ENCODE results near the gene CACNA1E.
A peak's percentile ranks its signal among the peaks of the same experiment; 100 is the strongest.

The CACNA1E gene

DNA sequence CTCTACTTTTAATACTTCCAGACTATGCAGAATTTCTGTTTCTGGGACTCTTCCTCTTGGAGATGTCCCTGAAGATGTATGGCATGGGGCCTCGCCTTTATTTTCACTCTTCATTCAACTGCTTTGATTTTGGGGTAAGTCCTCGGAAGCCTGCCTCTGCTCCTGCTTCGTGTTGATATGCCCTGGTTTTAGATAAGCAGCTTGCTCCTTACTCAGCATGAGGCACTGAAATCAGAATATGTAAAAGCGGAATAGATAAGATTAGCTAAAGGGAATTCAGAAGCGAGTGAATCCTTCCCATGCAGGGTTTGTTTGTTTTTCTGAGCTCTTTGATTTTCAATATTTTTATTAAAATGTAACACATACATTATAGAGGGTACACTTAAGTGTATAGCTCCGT, 234.7 kb downstream of the CACNA1E start:
- no peak for DNase-seq

- no peak for DNase-seq
Observed at GRCh38 chr1:181726320-181727012, 243.1 kb downstream of the CACNA1E start.

- DNase-seq: no peak
Observed at GRCh38 chr1:181730606-181731005, 247.3 kb downstream of the CACNA1E start.

- no peak for DNase-seq
Observed at GRCh38 chr1:181732218-181732990, 249.1 kb downstream of the CACNA1E start.

DNA sequence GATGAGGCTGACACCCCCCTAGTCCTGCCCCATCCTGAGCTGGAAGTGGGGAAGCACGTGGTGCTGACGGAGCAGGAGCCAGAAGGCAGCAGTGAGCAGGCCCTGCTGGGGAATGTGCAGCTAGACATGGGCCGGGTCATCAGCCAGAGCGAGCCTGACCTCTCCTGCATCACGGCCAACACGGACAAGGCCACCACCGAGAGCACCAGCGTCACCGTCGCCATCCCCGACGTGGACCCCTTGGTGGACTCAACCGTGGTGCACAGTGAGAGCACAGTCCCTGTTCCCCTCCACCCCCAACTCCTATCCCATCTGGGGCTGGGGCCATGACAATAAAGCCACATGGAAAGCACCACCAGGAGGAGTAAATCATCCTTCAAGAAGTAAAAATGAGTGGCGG, 250.2 kb downstream of the CACNA1E start:
- DNase-seq: no peak

DNA sequence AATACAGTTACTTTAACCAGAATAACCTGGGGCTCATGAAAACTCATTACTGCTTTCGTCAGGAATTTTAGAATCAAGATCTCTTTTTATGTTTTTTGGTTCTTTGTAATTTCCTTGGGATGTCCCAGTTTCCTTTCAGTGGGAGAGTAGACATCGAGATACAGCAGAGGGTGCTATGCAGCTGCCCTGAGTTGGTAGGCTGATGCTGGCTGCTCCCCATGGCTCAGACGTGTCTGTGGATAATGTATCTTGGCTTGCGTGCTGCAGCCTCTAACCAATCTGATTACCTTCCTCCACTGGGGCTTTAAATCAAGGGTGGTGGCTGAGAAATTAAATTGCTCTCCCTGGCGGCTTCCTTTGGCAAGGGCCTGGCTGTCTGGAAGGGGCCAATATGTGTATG, 253.7 kb downstream of the CACNA1E start:
- DNase-seq: no peak

DNA sequence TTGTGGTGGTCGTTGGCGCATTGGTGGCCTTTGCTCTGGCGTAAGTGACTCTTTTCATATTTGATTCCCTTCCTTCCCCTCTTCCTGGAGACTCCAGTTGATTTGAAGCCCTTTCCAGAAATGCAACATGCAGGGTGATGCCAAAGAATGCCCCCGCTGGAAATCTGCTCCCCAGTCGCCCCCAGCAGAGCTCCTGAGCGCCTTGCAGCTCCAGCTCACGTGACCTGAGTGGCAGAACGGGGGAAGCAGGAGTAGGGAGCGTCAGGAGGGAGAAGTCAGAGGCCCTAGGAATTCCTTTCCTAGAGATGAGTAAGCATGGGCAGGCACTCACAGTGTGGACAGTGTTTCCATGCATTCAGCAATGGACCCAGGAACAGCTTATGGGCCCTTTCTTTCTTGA, 255.9 kb downstream of the CACNA1E start:
- DNase-seq: no peak

- DNase-seq: no peak
Observed at GRCh38 chr1:181742426-181742825, 259.1 kb downstream of the CACNA1E start.

- peak; percentile 47 for DNase-seq
Observed at GRCh38 chr1:181743878-181744312, 260.6 kb downstream of the CACNA1E start.

GRCh38 chr1:181746224-181746623, 262.9 kb downstream of the CACNA1E start:
- no peak for DNase-seq

- DNase-seq: no peak
Observed at GRCh38 chr1:181748013-181748412, 264.7 kb downstream of the CACNA1E start.

- DNase-seq: no peak
Observed at GRCh38 chr1:181754103-181754502, 270.8 kb downstream of the CACNA1E start.

DNA sequence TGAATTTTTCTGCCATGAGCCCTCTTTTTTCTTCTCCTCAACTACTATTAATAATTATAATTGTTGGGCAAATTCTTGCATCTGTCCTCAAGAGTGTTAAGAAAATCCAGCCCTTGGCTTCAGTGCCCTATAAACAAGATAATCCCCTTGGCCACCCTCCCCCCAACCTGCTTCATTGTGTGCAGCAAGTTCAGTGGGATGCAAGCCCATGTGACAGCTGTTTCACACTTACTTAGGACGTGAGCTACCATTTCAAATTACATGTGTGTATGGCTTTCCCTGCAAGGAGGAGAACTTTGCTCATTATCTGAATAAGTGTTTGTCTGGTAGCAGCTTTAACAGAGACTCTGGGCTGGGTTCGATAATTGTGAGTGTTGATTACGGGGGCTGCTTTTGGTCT, 276.2 kb downstream of the CACNA1E start:
- DNase-seq: no peak

- no peak for DNase-seq
Observed at GRCh38 chr1:181763736-181764135, 280.4 kb downstream of the CACNA1E start.

- no peak for DNase-seq
Observed at GRCh38 chr1:181765451-181766026, 282.2 kb downstream of the CACNA1E start.

- no peak for DNase-seq
Observed at GRCh38 chr1:181767001-181767708, 283.8 kb downstream of the CACNA1E start.

DNA sequence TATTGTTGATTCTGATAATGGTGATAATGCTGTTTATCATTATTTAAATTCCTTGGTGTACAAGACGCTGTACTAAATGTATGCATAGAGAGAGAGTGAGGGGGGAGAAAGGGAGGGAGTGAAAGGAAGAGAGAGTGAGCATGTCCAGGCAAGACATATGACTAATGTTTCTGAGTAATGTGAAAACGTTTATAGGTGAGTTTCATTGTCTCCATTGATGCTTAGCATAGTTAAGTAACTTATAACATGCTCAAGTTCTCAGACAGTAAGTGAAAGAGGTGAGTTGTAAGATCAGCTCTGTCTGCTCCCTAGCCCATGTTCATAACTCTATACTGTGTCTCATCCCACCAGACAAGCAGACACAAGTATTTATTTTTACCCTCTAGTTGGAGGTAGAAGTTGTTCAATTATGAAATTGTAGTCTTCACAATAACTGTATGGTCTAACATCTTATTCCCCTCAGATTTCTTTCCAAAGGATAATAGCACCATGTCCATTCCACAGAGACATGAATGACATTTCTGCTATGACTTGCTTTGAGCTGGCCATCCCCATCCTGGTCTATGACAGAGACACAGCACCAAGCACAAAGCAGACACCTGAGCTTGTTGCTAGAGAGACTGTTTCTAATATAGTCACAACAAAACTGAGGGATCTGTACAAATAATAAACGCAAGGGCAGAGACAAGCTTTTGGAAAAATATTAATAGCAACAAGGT, 285.1 kb downstream of the CACNA1E start:
- no peak for DNase-seq

GRCh38 chr1:181768930-181769280, 285.6 kb downstream of the CACNA1E start:
- DNase-seq: no peak

GRCh38 chr1:181769846-181770245, 286.5 kb downstream of the CACNA1E start:
- DNase-seq: no peak

DNA sequence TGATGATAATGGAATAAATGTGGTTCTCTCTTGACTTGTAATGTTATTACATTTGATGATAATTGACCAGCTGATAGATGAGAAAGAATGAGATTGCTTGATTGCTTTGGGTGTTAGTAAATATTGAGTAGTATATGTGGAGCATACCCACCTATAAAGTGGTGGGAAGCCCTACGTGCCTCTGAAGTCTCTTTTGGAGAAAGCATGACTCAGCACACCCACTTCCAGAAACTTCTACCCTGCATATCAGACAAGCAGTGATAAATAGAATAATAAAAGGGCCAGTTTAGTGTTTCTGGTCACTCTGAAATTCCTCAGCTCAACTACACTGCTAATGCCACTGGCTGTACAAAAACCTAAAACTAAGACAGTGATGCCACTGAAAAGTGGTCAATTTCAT, 289.4 kb downstream of the CACNA1E start:
- DNase-seq: no peak

GRCh38 chr1:181776044-181776443, 292.7 kb downstream of the CACNA1E start:
- DNase-seq: no peak

DNA sequence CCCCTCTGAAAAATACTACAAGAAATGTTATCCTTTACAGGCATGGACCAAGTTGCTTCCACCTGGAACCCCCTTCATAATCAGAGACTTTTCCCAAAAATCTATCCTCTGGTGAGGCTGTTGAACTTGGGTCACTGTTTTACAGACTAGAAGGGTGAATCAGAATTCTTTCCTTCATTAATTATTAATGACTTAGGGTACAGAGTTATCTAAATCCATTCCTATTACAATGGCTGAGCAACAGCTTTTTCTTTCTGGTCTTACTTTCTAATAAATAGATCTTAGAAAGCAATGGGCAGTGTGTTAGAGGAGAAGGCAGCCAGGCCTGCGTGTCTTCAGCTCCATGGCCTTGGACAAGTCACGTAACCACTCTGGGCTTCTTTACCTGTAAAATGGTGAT, 294.0 kb downstream of the CACNA1E start:
- no peak for DNase-seq

GRCh38 chr1:181777812-181778211, 294.5 kb downstream of the CACNA1E start:
- no peak for DNase-seq
